Amniotic epithelial cell (primary cell): Measurements from ENCODE around the gene ETFBKMT.

ENCODE experiments used
- DNase-seq: peaks from one replicate; pipeline ENCODE4 v3.0.0-alpha.2; 2010; ENCODE audit warnings: low read depth

The ETFBKMT gene

GRCh38 chr12:31659087-31659942, at the start of gene ETFBKMT:
Gene ETFBKMT, plus strand, starts transcription at chr12:31659688. Its CDS starts 2,266 bp downstream, at chr12:31661954.
- DNase-seq, result peak; percentile 82

DNA sequence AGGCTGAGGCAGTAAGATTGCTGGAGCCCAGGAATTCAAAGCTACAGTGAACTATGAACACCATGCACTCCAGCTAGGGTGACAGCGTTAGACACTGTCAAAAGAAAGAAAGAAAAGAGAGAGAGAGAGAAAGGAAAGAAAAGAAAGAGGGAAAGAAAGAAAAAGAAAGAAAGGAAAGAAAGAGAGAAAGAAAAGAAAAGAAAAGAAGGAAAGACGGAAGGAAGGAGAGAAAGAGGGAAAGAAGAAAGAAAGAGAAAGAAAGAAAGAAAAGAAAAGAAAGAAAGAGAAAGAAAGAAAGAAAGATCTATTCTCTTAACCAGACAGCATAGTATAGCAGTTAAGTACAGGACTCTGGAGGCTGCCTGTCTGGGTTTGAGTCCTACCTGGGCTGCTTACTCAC, 46.7 kb upstream of the ETFBKMT start:
- DNase-seq, result no peak

GRCh38 chr12:31618228-31619025, 41.1 kb upstream of the ETFBKMT start:
- peak; percentile 95 for DNase-seq

- peak; percentile 78 for DNase-seq
These were observed 39.2 kb upstream of the ETFBKMT start for GRCh38 chr12:31620311-31620710.

DNA sequence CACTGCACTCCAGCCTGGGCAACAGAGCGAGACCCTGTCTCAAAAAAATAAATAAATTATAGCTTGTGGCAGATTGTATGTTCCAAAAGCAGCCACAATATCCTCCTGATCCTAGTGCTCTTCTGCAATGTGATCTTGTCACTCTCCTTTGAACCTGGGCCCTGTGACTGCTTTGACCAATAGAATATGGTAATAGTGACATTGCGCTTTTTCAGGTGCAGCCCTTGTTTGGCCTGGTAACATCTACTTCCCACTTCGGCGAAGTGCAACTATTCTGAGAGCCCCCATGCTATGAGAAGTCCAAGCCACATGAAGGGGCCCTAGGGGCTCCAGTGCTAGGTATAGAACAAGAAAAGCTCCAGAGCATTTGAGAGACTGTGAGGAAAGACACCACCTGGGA, 37.5 kb upstream of the ETFBKMT start:
- DNase-seq, result no peak

DNA sequence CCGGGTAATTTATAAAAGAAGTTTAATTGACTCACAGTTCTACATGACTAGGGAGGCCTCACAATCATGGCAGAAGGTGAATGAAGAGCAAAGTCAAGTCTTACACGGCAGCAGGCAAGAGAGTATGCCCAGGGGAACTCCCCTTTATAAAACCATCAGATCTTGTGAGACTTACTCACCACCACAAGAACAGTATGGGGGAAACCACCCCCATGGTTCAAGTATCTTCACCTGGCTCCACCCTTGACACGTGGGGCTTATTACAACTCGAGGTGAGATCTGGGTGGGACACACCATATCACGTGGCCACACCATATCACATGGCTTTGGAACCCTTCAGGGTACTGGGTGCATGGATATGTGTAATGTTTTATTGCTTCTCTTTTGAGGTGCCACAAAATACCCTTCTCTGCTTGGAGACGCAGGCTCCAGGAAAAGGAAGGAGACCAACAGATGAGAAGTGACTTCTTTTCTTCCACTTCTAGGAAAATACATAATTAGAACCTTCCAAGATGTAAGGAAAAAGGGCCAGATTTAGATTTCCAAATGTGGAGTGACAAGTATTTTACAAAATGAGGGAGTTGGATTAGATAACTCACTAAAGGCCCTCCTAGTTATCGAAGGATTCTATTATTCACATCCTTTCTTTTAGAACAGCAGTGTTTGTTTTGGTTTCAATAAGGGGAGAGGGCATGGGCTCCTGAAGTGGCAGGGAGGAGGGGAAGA, 33.1 kb upstream of the ETFBKMT start:
- no peak for DNase-seq

GRCh38 chr12:31627456-31628054, 31.9 kb upstream of the ETFBKMT start:
- no peak for DNase-seq

GRCh38 chr12:31629756-31630732, 29.4 kb upstream of the ETFBKMT start:
- peak; percentile 77 for DNase-seq

GRCh38 chr12:31631023-31631724, 28.3 kb upstream of the ETFBKMT start:
- DNase-seq, result no peak

DNA sequence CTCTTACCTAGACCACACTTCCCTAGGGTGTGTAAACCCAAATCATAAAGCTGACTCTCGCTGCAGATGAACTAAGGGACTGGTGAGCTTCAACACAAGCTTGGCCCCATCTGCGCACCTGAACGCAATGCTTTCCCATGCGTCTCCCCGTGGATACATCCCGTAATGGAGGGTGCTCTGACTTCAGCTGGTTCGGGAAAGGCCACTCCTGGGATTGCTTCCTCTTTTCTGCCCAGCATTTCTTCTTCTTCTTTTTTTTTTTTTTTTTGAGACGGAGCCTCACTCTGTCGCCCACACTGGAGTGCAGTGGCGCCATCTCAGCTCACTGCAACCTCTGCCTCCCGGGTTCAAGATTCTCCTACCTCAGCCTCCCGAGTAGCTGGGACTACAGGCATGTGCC, 27.7 kb upstream of the ETFBKMT start:
- DNase-seq, result no peak

- DNase-seq, result no peak
These were observed 26.0 kb upstream of the ETFBKMT start for GRCh38 chr12:31633464-31633863.

DNA sequence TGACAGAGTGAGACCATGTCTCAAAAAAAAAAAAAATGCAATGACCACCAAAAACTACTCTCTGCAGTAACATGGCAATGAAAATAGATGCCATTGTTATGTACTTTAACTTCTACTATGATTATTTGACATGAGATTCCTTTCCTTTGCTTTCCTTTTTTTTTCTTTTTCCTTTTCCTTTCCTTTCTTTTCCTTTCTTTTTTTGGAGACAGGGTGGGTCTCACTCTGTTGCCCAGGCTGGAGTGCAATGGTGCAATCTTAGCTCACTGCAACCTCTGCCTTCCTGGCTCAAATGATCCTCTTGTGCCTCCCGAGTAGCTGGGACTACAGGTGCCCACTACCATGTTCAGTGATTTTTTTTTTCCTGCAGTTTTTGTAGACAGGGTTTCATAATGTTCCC, 24.9 kb upstream of the ETFBKMT start:
- DNase-seq, result no peak

DNA sequence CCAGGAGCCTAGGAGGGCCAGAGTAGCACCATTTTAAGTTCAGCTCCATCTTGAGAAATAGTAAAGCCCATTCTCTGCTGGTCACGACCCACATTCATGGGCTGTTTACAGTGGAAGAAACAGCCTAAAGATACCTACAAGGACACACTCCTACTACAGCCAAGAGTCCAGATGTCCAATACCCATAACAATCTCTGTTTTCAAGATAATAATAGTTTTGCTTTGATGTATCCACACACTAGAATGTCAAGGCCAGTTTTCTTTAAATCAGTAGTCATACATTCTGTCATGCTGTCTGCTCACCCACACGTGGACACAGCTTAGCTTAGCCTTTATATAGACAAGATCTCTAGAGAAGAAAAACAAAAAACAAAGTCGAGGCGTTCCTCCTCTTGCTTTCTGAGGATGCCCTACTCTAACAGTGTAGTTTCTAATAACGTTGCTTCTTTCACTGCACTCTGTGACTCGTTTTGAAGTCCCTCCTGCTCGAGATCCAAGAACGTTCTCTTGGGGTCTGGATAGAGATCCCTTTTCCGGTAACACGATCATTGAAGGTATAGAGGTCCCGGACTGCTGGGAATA, 17.9 kb upstream of the ETFBKMT start:
- DNase-seq, result no peak

- no peak for DNase-seq
These were observed 15.0 kb upstream of the ETFBKMT start for GRCh38 chr12:31644536-31644935.

- DNase-seq, result no peak
These were observed 13.6 kb upstream of the ETFBKMT start for GRCh38 chr12:31645924-31646323.

DNA sequence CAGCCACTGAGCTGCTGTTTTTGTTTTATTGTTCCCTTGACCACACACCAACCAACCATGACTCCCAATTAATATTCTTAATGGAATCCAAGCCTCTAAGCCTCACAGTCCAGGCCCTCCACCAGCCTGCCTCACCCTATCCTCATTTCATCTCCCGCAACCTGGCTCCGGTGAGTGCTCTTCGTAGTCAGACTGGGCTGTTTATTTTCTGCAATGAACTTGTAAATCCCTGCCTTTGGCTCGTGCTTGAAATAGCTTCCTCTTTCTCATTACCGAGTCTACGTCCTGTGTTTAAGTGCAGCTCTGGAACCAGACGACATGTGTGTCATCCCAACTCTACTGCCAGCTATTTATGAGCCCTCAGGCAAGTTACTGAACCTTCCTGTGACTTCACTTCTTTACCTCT, 12.4 kb upstream of the ETFBKMT start:
- no peak for DNase-seq

GRCh38 chr12:31650918-31651317, 8.6 kb upstream of the ETFBKMT start:
- DNase-seq, result peak; percentile 87

- no peak for DNase-seq
These were observed 7.5 kb upstream of the ETFBKMT start for GRCh38 chr12:31651893-31652521.

- DNase-seq, result no peak
These were observed 4.3 kb upstream of the ETFBKMT start for GRCh38 chr12:31655208-31655607.
